Keratinocyte (primary cell): Measurements from ENCODE around the gene HDAC5. TPM values are rescaled to one million over a fixed set of nuclear protein-coding genes. Genes with fewer than 3 reads are reported as not detected.

Experiments used
- polyA plus RNA-seq, 5 experiments: library from polyadenylated mRNA; depleted of rRNA in 3 of 5; stranded (reverse) in 3 of 5; stranded (forward) in 1 of 5; unstranded in 1 of 5; fragments of >200 nt; gene quantifications; 1 replicate in 1 of 5; 2 replicates in 3 of 5; 3 replicates in 1 of 5; pipeline versions ENCODE4 v1.2.1 to v1.2.3, GENCODE V29; 2011 to 2012; ENCODE audit warnings: missing spikeins in 2 of 5, low read depth in 1 of 5, low replicate concordance in 1 of 5
- small RNA-seq, 3 experiments: library from RNA; depleted of rRNA; stranded (forward); fragments of <200 nt; gene quantifications; one replicate each; pipeline ENCODE3, GENCODE V24; 2012; ENCODE audit warnings: low read depth in 3 of 3, low replicate concordance in 1 of 3; ENCODE audit not compliant: insufficient read length in 3 of 3

The HDAC5 gene
- polyA plus RNA-seq, 1 donor (not counting 4 experiments of a cell fraction or from before 2014, with no cell fraction given), result 4.5 TPM

Small RNA genes lying within 50 kb of the gene (small RNA-seq; reads per million reads assigned to genes)
- 0 reads per million in 3 experiments for gene RNU6-131P

Other genes with a start within 250 kb of the HDAC5 start
- 0.07 to 0.30 TPM (median 0.12 TPM) in 3 replicates for gene MPP2, start 216.1 kb downstream of the HDAC5 start, polyA plus RNA-seq
- gene PPY, start 181.2 kb downstream of the HDAC5 start, polyA plus RNA-seq, result not detected in 3 replicates
- not detected in 3 replicates for gene PYY, start 169.7 kb downstream of the HDAC5 start, polyA plus RNA-seq
- gene NAGS, start 119.0 kb downstream of the HDAC5 start, polyA plus RNA-seq, result 1.4 to 1.8 TPM (median 1.8 TPM) in 3 replicates
- gene TMEM101, start 108.7 kb downstream of the HDAC5 start, polyA plus RNA-seq, result 20.1 to 26.4 TPM (median 25.7 TPM) in 3 replicates
- gene LSM12, start 57.0 kb downstream of the HDAC5 start, polyA plus RNA-seq, result 40.1 to 74.3 TPM (median 49.5 TPM) in 3 replicates
- 28.0 to 44.2 TPM (median 37.9 TPM) in 3 replicates for gene G6PC3, start 52.9 kb downstream of the HDAC5 start, polyA plus RNA-seq
- gene HROB, start 18.3 kb upstream of the HDAC5 start, polyA plus RNA-seq, result 1.3 to 4.5 TPM (median 3.4 TPM) in 3 replicates
- not detected in 3 replicates for gene ASB16, start 47.1 kb upstream of the HDAC5 start, polyA plus RNA-seq
- 25.5 to 38.5 TPM (median 27.1 TPM) in 3 replicates for gene TMUB2, start 63.3 kb upstream of the HDAC5 start, polyA plus RNA-seq
- 29.3 to 33.8 TPM (median 32.8 TPM) in 3 replicates for gene ATXN7L3, start 76.2 kb upstream of the HDAC5 start, polyA plus RNA-seq
- 14.7 to 23.0 TPM (median 20.5 TPM) in 3 replicates for gene UBTF, start 96.0 kb upstream of the HDAC5 start, polyA plus RNA-seq
- 0.06 TPM in 1 of 3 replicates, not detected in the others for gene SLC4A1, start 144.5 kb upstream of the HDAC5 start, polyA plus RNA-seq
- 1.1 to 3.7 TPM (median 1.6 TPM) in 3 replicates for gene RUNDC3A, start 185.0 kb upstream of the HDAC5 start, polyA plus RNA-seq
- gene SLC25A39, start 201.2 kb upstream of the HDAC5 start, polyA plus RNA-seq, result 108 to 170 TPM (median 149 TPM) in 3 replicates
- 179 to 316 TPM (median 274 TPM) in 3 replicates for gene GRN, start 221.7 kb upstream of the HDAC5 start, polyA plus RNA-seq
- 0.35 to 0.95 TPM (median 0.37 TPM) in 3 replicates for gene FAM171A2, start 240.2 kb upstream of the HDAC5 start, polyA plus RNA-seq